BLaER1 (cell line): ENCODE results near the gene THRAP3.

Experiments used
- H3K27ac ChIP-seq: shearing (Covaris generic); formaldehyde crosslinking; 2 replicates; pipeline ENCODE4 v1.8.1; 2022
- H3K27me3 ChIP-seq: shearing (Covaris generic); formaldehyde crosslinking; 2 replicates; pipeline ENCODE4 v1.8.1; 2022
- H3K36me3 ChIP-seq: shearing (Covaris generic); formaldehyde crosslinking; 2 replicates; pipeline ENCODE4 v1.8.1; 2022
- H3K4me1 ChIP-seq: shearing (Covaris generic); formaldehyde crosslinking; 2 replicates; pipeline ENCODE4 v1.8.1; 2022
- H3K4me2 ChIP-seq: shearing (Covaris generic); formaldehyde crosslinking; 2 replicates; pipeline ENCODE4 v1.8.1; 2022
- H3K4me3 ChIP-seq: shearing (Covaris generic); formaldehyde crosslinking; 2 replicates; pipeline ENCODE4 v1.8.1; 2022
- H3K9ac ChIP-seq: shearing (Covaris generic); formaldehyde crosslinking; 2 replicates; pipeline ENCODE4 v1.8.1; 2022
- H3K9me3 ChIP-seq: shearing (Covaris generic); formaldehyde crosslinking; 2 replicates; pipeline ENCODE4 v1.8.1; 2022
- H4K20me1 ChIP-seq: shearing (Covaris generic); formaldehyde crosslinking; 2 replicates; pipeline ENCODE4 v1.8.1; 2022
- Cebpa-rat ChIP-seq: shearing (Covaris generic); IDR thresholded peaks from 2 replicates; pipeline ENCODE4 v1.8.1; 2022

THRAP3 gene

DNA sequence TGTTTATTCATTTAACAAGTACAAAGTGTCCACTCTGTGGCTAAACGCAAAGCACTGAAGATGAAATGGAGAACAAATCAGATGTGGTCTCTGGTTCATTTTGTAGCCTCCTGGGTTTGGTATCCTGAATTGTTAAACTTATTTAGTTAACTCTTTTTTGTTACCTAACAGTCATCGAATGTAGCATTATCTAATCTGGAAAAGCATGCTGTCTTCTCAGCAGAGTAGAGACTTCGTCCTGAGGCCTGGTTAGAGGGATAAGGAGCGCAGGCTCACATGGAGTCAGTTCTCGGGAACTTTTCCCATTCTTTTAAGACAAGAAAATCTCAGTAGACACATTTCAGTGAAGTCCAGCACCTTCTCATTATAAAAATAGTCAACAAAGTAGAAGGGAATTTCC is 48.8 kb downstream of the THRAP3 start:
- Histone ChIP-seq H4K20me1 (peaks cover 83% of the 10 kb centered on the region), H3K4me2 (no peak overlapping the region), H3K36me3 (peaks cover 90% of the 10 kb centered on the region), H3K4me3 (no peak overlapping the region), H3K9me3 (no peaks in the 10 kb centered on the region), H3K9ac (no peak overlapping the region), H3K27ac (no peak overlapping the region), H3K27me3 (no peaks in the 10 kb centered on the region), H3K4me1 (no peaks in the 10 kb centered on the region)
- no peak for TF ChIP-seq Cebpa-rat

DNA sequence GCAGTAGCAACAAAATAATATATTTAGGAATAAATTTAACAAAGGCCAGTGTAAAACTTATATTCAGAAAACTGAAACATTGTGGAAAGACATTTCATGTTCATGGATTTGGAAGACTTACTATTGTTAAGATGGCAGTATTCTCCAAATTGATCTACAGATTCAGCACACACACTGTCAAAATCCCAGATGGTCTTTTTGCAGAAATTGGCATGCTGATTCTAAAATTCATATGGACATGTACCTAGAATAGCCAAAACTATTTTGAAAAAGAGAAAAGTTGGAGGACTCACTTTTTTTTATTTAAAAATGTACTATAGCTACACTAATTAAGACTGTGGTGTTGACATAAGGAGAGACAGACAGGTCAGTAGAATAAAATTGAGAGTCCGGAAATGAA is 50.0 kb downstream of the THRAP3 start:
- Histone ChIP-seq H3K27ac (no peak overlapping the region), H3K27me3 (no peaks in the 10 kb centered on the region), H3K9ac (no peak overlapping the region), H3K9me3 (no peaks in the 10 kb centered on the region), H3K36me3 (peaks cover 78% of the 10 kb centered on the region), H3K4me1 (no peaks in the 10 kb centered on the region), H4K20me1 (peaks cover 83% of the 10 kb centered on the region), H3K4me2 (no peak overlapping the region), H3K4me3 (no peak overlapping the region)
- no peak for TF ChIP-seq Cebpa-rat

DNA sequence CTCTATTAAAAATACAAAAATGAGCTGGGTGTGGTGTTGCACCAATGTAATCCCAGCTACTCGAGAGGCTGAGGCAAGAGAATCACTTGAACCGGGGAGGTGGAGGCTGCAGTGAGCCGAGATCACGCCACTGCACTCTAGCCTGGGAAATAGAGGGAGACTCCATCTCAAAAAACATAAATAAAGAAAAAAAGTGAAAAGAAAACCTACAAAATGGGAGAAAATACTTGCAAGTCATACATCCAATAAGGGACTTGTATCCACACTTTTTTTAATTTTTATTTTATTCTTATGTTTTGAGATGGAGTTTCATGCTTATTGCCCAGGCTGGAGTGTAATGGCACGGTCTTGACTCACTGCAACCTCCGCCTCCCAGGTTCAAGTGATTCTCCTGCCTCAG is 52.4 kb downstream of the THRAP3 start:
- no peak overlapping the region for H3K27ac ChIP-seq
- H3K4me3 ChIP-seq, result no peak overlapping the region
- peaks cover 83% of the 10 kb centered on the region for H4K20me1 ChIP-seq
- no peaks in the 10 kb centered on the region for H3K9me3 ChIP-seq
- peaks cover 71% of the 10 kb centered on the region for H3K36me3 ChIP-seq
- no peak overlapping the region for H3K4me2 ChIP-seq
- H3K4me1 ChIP-seq, result no peaks in the 10 kb centered on the region
- no peak for TF ChIP-seq Cebpa-rat
- H3K27me3 ChIP-seq, result no peaks in the 10 kb centered on the region
- H3K9ac ChIP-seq, result no peak overlapping the region

DNA sequence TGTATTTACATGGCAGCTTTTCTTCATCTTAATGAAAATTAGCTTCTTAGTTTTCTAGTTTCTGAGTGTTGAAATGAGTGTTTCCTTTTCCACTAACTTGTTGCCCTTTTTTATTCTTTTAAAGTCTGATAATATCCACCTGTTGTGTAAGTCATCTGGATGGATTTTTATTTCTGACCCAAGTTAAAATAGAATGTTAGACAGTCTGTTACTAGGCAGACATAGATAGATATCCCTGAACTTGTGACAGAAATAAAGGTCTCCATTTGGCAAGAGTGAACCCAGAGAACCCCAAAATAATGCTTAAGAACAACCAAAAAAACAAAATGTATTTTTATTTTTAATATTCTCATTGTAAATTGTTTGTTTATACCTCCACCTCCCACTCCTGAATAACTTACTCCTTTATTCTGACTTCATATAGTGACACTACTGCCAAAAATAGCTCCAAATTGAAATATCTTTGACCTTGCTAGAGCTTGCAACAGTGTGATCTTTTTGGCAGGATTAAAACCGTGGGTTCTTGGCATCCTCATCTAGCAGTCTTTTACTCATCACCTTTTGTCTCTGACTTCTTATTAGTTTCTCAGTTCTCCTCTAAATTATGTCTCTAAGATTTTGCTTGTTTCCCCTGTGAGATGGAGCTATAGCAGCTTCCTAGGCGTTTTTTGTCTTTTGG is 55.0 kb downstream of the THRAP3 start:
- Histone ChIP-seq H3K9ac (no peak overlapping the region), H3K36me3 (peaks cover 71% of the 10 kb centered on the region), H3K27ac (no peak overlapping the region)

DNA sequence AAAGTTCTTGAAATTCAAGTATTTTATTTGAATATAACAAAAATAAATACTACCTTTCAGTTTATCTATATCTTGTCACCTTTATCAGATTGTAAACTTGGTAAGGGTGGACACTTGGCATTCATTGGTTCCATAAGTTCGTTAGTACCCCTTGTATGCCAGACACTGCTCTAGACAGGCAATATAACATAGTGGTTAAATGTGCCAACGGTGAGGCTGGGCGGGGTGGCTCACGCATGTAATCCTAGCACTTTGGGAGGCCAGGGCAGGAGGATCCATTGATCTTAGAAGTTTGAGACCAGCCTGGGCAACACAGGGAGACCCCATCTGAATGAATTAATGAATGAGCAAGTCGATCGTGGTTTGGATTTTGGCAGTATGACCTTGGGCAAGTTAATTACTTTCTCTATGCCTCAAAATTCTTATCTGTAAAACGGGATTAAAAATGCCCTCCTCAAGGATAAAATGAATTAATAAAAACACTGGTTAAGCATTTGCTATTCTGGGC is 55.6 kb downstream of the THRAP3 start:
- H3K4me1 ChIP-seq, result no peaks in the 10 kb centered on the region
- no peak overlapping the region for H3K9ac ChIP-seq
- no peak overlapping the region for H3K4me3 ChIP-seq
- TF ChIP-seq Cebpa-rat, result no peak
- H3K4me2 ChIP-seq, result no peak overlapping the region
- H4K20me1 ChIP-seq, result peaks cover 94% of the 10 kb centered on the region
- no peak overlapping the region for H3K27ac ChIP-seq
- no peaks in the 10 kb centered on the region for H3K9me3 ChIP-seq
- peaks cover 70% of the 10 kb centered on the region for H3K36me3 ChIP-seq
- no peaks in the 10 kb centered on the region for H3K27me3 ChIP-seq

More for the DNA sequence above, 55.0 kb downstream of the THRAP3 start:
- H3K9me3 ChIP-seq, result no peaks in the 10 kb centered on the region
- no peak for TF ChIP-seq Cebpa-rat
- H3K4me3 ChIP-seq, result no peak overlapping the region
- no peak overlapping the region for H3K4me2 ChIP-seq
- H3K27me3 ChIP-seq, result no peaks in the 10 kb centered on the region
- H4K20me1 ChIP-seq, result peaks cover 88% of the 10 kb centered on the region
- H3K4me1 ChIP-seq, result no peaks in the 10 kb centered on the region

DNA sequence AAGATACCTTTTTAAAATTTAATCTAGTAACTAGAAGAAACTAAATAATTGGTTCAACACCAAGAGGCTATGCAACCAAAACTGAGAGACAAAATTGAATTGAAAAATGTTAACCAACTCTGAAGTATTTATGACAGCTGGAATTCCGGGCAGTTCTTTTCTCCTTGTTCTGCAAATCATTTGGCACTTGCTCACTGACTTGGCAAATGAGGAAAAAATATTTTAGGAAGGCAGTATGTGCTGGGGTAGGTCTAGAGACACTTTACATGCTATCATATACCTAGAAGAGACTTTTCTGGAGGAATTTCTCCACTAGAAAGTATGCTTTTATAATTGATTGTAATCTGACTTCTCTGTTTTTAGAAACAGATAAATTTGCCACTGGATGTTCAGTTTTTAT is 59.8 kb downstream of the THRAP3 start:
- H3K27ac ChIP-seq, result no peak overlapping the region
- H3K4me3 ChIP-seq, result no peak overlapping the region
- H3K36me3 ChIP-seq, result peaks cover 88% of the 10 kb centered on the region
- no peaks in the 10 kb centered on the region for H3K9me3 ChIP-seq
- H3K9ac ChIP-seq, result no peak overlapping the region
- H3K27me3 ChIP-seq, result no peaks in the 10 kb centered on the region
- no peak for TF ChIP-seq Cebpa-rat
- no peak overlapping the region for H3K4me2 ChIP-seq
- peaks cover 17% of the 10 kb centered on the region for H3K4me1 ChIP-seq
- peaks cover 99% of the 10 kb centered on the region for H4K20me1 ChIP-seq

DNA sequence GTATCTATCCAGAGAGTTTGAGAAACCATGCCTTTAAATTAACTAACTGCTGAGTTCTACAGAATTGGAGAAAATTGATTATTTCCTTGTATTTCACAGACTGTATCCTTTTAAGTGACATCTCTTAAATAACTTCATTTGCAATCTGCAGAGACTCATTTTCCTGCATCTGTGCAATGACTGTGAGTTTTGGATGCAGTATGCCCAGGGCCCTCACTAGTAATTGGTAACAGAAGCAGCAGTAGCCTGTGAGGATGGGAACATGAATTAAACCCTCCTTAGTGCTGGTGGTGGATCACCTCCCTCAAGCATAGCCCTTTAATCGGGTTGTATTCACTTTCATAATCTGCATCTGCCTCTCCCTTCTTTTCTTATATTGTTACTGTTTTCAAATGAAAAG is 60.3 kb downstream of the THRAP3 start:
- no peak overlapping the region for H3K9ac ChIP-seq
- no peaks in the 10 kb centered on the region for H3K27me3 ChIP-seq
- H3K9me3 ChIP-seq, result no peaks in the 10 kb centered on the region
- no peak for TF ChIP-seq Cebpa-rat
- no peak overlapping the region for H3K4me2 ChIP-seq
- peaks cover 17% of the 10 kb centered on the region for H3K4me1 ChIP-seq
- no peak overlapping the region for H3K4me3 ChIP-seq
- peaks cover 99% of the 10 kb centered on the region for H4K20me1 ChIP-seq
- H3K36me3 ChIP-seq, result peaks cover 92% of the 10 kb centered on the region
- H3K27ac ChIP-seq, result no peak overlapping the region

DNA sequence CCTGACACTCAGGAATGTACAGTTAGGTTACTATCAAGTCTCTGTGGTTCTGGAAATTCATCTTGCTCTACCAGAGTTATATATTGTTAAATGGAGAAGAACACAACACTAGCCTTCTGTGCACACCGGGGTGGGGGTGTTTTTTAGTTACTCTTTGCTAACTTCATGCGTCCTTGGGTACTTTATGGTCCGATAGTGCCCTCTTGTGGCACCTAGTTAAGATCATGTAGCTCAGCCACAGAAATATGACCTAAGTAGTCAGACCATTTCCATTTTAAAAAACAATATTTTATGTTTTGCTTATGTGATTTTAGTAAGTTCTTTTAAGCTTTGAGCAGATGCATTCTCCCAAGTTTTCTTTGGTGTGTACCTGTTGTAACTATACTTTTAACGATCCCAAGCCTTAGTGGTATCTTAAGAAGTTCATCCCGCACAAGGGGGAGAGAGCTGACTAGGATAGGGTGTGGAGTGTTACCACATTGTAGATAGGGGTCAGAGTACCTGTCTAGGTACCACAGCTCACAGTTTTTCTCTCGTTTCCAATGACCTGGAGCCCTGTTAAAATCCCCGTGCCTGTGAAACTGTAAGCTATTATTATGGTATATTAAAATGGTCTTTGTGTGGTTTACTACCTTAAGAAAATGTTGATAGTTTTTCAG is 61.3 kb downstream of the THRAP3 start:
- H4K20me1 ChIP-seq, result peaks cover 99% of the 10 kb centered on the region
- no peak overlapping the region for H3K27ac ChIP-seq
- H3K9ac ChIP-seq, result no peak overlapping the region
- H3K27me3 ChIP-seq, result no peaks in the 10 kb centered on the region
- H3K36me3 ChIP-seq, result peaks cover 94% of the 10 kb centered on the region
- H3K9me3 ChIP-seq, result no peaks in the 10 kb centered on the region
- no peak overlapping the region for H3K4me3 ChIP-seq
- peaks cover 17% of the 10 kb centered on the region for H3K4me1 ChIP-seq
- no peak for TF ChIP-seq Cebpa-rat
- H3K4me2 ChIP-seq, result no peak overlapping the region

DNA sequence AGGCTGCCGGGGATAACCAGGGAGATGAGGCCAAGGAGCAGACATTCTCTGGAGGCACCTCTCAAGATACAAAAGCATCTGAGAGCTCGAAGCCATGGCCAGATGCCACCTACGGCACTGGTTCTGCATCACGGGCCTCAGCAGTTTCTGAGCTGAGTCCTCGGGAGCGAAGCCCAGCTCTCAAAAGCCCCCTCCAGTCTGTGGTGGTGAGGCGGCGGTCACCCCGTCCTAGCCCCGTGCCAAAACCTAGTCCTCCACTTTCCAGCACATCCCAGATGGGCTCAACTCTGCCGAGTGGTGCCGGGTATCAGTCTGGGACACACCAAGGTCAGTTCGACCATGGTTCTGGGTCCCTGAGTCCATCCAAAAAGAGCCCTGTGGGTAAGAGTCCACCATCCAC is 62.6 kb downstream of the THRAP3 start:
- Histone ChIP-seq H3K36me3 (peaks cover 96% of the 10 kb centered on the region), H3K27me3 (no peaks in the 10 kb centered on the region), H3K9ac (no peak overlapping the region), H3K27ac (no peak overlapping the region), H3K4me3 (no peak overlapping the region), H4K20me1 (peaks cover 99% of the 10 kb centered on the region), H3K4me2 (no peak overlapping the region), H3K9me3 (no peaks in the 10 kb centered on the region), H3K4me1 (peaks cover 17% of the 10 kb centered on the region)
- TF ChIP-seq Cebpa-rat, result no peak

DNA sequence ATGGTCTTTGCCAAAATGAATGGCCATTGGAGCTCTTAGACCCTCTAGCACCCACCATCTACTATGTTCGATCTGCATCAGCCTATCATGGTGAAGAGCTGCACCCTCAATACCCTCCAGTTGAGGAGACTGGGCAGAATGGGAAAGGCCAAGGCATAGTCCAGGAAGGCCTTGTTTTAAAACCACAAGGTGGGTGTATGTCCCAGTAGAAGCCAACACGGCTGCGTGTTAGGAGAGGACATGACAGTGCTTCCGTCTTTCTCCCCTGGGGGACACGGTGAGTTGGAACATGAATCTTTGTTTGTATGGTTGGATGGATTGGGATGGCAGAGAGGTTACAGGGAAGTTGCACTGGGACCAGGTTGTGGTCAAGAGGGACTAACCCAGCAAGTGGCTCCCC is 63.4 kb downstream of the THRAP3 start:
- peaks cover 96% of the 10 kb centered on the region for H3K36me3 ChIP-seq
- peaks cover 99% of the 10 kb centered on the region for H4K20me1 ChIP-seq
- no peak overlapping the region for H3K4me3 ChIP-seq

More for the DNA sequence above, 63.4 kb downstream of the THRAP3 start:
- no peak for TF ChIP-seq Cebpa-rat
- 0 out of 2 replicates have a peak overlapping the region, but pooled peaks have one; percentile 16 for H3K27ac ChIP-seq
- H3K27me3 ChIP-seq, result no peaks in the 10 kb centered on the region
- no peaks in the 10 kb centered on the region for H3K9me3 ChIP-seq
- no peak overlapping the region for H3K9ac ChIP-seq
- peak overlapping the region; percentile 47 for H3K4me2 ChIP-seq
- H3K4me1 ChIP-seq, result peaks cover 17% of the 10 kb centered on the region
